SIG-M5 treated with dmso at 0.1 percent for 504 hours (cell line): ENCODE data around the gene CEP85L.

Experiments
- DNase-seq: peaks from one replicate; lab custom pipeline; 2025; ENCODE audit not compliant: unreplicated experiment; lab: John Stamatoyannopoulos, UW

The CEP85L gene

GRCh38 chr6:118661831-118662230 is 10.4 kb upstream of the CEP85L start:
- DNase-seq, result no peak

DNA sequence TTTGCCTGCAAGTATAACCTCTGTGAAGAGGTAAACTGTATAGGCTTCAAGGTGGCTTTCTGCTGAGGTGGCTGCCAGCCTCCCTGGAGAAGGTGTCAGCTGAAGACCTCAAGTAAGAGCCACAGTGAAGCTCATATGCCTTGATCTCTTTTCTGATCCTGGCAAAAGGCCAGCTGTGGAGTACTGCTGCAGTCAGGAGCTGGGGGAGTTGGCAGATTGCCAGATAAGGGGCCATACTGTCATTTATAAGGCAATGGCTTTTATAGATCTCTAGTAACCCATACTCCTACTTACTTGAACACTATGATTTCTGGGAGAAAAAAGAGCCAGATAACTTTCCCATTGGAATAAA is 8.8 kb upstream of the CEP85L start:
- DNase-seq, result no peak

- no peak for DNase-seq
Measured at GRCh38 chr6:118659513-118660217, 8.3 kb upstream of the CEP85L start.

DNA sequence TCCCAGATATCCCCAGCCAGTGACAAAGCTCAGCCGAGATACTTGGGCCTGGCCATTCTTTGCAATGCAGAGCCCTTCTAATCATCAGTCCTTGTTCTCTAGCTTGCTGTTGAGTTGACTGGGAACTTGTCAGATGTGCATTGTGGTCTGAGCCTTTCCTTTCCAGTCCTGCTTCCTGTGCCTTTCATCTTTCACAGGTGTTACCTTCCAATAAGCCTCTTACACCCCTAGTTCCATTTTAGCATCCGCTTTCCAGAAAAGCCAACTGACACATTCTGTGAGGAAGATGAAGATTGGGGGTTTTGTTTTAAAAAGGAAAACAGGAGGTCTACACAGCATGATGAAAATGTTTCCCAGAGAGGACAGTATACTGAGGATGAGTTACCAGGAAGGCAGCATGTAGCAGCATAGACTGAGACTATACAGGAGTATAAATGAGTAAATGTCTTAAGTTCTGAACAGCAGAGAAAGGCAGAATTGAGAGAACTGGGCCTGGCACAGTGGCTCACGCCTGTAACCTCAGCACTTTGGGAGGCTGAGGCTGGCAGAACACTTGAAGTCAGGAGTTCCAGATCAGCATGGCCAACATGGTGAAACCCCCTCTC is 5.6 kb upstream of the CEP85L start:
- no peak for DNase-seq

- no peak for DNase-seq
Measured at GRCh38 chr6:118652051-118652615, 742 bp upstream of the CEP85L start.

- peak; percentile 14 for DNase-seq
Measured at GRCh38 chr6:118650582-118651281, 659 bp downstream of the CEP85L start.

DNA sequence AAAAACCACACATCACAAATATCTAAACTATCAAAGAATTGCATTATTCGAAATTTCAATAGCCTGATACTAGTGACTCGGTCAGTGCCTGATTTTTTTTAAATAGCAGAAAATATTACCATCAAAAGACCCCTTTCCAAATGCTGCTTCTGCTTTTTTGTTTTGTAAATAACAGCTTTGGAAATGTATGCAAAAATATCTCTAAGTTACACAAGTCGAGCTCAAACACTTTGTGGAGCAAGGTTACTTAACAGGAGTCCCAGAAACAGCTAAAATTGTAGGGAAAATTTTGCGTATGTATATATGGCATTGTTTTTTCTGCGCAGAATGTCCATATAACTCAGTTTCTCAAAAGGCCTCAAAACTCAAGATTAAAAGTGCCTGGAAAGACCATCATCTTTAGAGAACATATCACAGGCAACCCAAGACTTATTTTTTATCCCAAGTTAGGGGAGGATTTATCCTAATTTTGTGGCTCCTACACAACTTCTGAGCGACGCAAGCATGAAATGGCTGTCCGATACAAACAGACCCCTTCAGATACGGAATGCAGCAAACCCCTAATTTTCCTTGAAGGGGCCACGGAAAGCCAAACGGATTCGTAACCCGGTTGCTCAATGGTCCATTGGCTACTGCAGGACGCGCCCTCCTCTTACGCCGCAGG is 1.3 kb downstream of the CEP85L start:
- DNase-seq, result no peak

DNA sequence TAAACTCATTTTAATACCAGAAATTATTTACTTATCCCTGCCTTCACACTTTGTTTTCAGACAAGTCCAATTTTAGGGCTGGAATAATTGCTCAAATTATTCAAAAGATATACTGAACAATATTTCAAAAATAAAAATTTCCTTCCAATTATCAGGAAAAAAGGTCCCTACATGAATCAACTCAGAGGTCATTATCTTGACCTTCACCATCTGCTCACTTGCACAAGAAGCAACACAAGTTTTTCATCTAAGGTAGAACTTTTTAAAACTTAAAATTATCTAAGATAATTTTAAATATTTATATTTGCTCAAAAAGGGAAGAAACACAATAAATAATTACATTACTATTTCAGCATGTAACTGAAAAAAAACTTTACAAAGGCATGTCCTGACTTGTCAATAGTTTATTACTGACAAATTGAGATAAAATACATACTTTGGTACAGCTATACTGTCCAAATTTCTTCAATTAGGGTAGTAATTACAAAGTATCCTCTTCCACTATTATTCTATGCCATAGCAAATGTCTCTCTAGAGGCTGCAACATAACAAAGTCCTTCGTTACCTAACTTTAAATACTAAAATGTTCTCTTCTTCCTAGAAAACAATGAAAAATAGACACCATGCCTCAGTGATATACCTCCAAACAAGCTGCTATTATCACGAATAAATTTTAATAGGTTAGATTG is 2.4 kb downstream of the CEP85L start:
- no peak for DNase-seq

DNA sequence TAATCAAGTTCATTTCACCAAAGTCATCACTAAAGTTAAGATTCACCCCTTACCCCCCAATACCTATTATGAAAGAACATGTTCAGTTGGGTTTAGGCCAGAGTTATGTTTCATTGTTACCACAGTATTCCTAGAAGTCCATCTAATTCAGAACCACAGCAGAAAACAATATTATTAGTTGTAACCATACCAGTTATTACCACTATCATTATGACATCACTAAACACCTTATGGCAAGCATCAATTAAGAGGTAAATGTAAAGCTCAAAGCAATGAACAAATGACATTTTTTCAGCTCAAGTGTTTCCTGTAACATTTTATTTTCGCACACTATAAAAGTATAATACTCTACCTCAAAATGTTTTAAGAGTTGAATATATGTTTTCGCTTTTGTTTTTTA is 4.4 kb downstream of the CEP85L start:
- no peak for DNase-seq

DNA sequence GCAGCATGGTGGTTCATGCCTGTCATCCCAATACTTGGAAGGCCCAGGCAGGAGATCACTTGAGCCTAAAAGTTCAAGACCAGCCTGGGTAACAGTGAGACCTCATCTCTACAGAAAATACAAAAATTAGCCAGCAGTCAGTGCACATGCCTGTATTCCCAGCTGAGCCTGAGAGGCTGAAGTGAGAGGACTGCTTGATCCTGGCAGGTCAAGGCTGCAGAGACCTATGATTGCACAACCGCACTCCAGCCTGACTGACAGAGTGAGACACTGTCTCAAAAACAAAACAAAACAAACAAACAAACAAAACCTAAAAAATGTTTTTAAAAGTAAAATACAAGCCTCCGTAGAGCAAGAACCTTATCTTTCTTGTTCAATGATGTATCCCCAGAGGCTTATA is 6.0 kb downstream of the CEP85L start:
- DNase-seq, result no peak

DNA sequence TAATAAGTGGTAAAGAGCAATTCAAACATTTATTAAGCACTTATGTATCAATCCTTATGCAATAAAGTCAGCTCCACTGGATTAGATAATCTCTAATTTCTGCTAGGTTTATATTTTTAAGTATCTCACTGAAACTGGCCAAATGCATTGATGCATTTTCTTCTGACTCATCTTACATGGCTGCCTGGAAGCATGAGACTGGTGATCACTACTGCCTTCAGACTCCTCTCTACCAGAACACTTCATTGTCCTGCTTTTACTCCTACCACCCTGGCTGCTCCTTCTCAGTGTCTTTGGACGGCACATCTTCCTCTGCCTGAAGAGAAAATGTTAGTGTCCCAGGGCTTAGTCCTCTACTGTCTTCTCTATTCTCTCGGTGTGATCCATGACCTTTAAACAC is 7.4 kb downstream of the CEP85L start:
- DNase-seq, result no peak

- DNase-seq, result no peak
Measured at GRCh38 chr6:118641042-118641441, 10.3 kb downstream of the CEP85L start.

- no peak for DNase-seq
Measured at GRCh38 chr6:118639054-118639964, 12.1 kb downstream of the CEP85L start.

- no peak for DNase-seq
Measured at GRCh38 chr6:118638288-118638687, 13.1 kb downstream of the CEP85L start.

GRCh38 chr6:118635909-118636735 is 15.3 kb downstream of the CEP85L start:
- DNase-seq, result no peak

- DNase-seq, result no peak
Measured at GRCh38 chr6:118632359-118632758, 19.0 kb downstream of the CEP85L start.

GRCh38 chr6:118630923-118631322 is 20.5 kb downstream of the CEP85L start:
- DNase-seq, result no peak

GRCh38 chr6:118630067-118630466 is 21.3 kb downstream of the CEP85L start:
- DNase-seq, result no peak

GRCh38 chr6:118627724-118628123 is 23.7 kb downstream of the CEP85L start:
- DNase-seq, result no peak
